ENCODE data around the gene FAM117A. TPM values are rescaled to one million over a fixed set of nuclear protein-coding genes. Genes with fewer than 3 reads are reported as not detected.
A peak's percentile ranks its signal among the peaks of the same experiment; 100 is the strongest.
"Not testable (repeated sequence)": the region's sequence is repeated elsewhere in the genome, so short reads cannot be mapped to it uniquely, and the experiment has no call there.

The FAM117A gene
- total RNA-seq, 1 experiment from 2014 or later: 10.1 TPM

GRCh38 chr17:49676276-49676868 is 87.6 kb downstream of the FAM117A start:
- CTCF ChIA-PET: no interaction called here
- peak; percentile 25 for DNase-seq (ENCODE audit: low spot score)
- Histone ChIP-seq H3K9me3 (ENCODE audit: low read depth, low read length, poor library complexity, severe bottlenecking) (no peaks in the 10 kb centered on the region), H3K27ac (ENCODE audit: low read depth, low read length, poor library complexity, severe bottlenecking) (peak overlapping the region; percentile 92), H3K4me3 (ENCODE audit: low read depth, low read length, poor library complexity, severe bottlenecking) (peak overlapping the region; percentile 73), H3K4me1 (ENCODE audit: insufficient read depth, low read length, poor library complexity, severe bottlenecking) (peaks cover 14% of the 10 kb centered on the region), H3K36me3 (ENCODE audit: insufficient read depth, low read length, poor library complexity, severe bottlenecking) (no peaks in the 10 kb centered on the region), H3K27me3 (replicated peaks; ENCODE audit: insufficient read depth, low read depth, low read length, poor library complexity) (no peaks in the 10 kb centered on the region)
- no TSS peak for BruUV-seq (replicated peaks)
- intact Hi-C loops (cut with micrococcal nuclease; ENCODE audit: unreplicated experiment): no loop called here
- POLR2A ChIA-PET (ENCODE audit: low non-redundant PET): no interaction called here
- no peak for TF ChIP-seq EZH2 (IDR thresholded peaks at IDR 0.05; ENCODE audit: borderline replicate concordance, low read depth, low read length, poor library complexity, severe bottlenecking)
- no peak for TF ChIP-seq CTCF (conservative IDR thresholded peaks at IDR 0.05; ENCODE audit: low read depth, low read length)

DNA sequence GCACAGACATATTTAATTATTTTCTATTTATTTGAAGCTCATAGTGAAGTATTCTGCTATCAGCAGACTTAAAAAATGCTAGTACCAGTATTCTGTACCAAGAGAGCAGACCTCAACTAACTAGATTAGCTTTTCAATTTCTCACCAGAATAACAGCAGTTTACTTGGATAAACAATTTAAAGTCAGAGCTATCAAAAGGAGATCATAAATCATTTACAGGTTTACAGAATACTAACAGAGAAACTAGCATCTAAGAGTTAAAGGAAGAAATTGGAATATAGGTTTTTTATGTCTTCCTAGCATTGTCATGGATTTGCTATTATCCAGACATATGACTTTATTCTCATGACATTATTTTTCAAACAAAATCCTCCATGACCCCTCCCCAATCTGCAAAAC is 89.4 kb downstream of the FAM117A start:
- TF ChIP-seq CTCF (conservative IDR thresholded peaks at IDR 0.05; ENCODE audit: low read depth, low read length) (no peak), EZH2 (IDR thresholded peaks at IDR 0.05; ENCODE audit: borderline replicate concordance, low read depth, low read length, poor library complexity, severe bottlenecking) (no peak)
- no TSS peak for BruUV-seq (replicated peaks)
- no peak for DNase-seq (ENCODE audit: low spot score)
- H3K4me3 ChIP-seq (ENCODE audit: low read depth, low read length, poor library complexity, severe bottlenecking): no peak overlapping the region
- H3K27me3 ChIP-seq (replicated peaks; ENCODE audit: insufficient read depth, low read depth, low read length, poor library complexity): no peaks in the 10 kb centered on the region
- no peak overlapping the region for H3K27ac ChIP-seq (ENCODE audit: low read depth, low read length, poor library complexity, severe bottlenecking)
- intact Hi-C loops (cut with micrococcal nuclease; ENCODE audit: unreplicated experiment): no loop called here
- H3K9me3 ChIP-seq (ENCODE audit: low read depth, low read length, poor library complexity, severe bottlenecking): no peaks in the 10 kb centered on the region
- H3K36me3 ChIP-seq (ENCODE audit: insufficient read depth, low read length, poor library complexity, severe bottlenecking): no peaks in the 10 kb centered on the region
- POLR2A ChIA-PET (ENCODE audit: low non-redundant PET): no interaction called here
- H3K4me1 ChIP-seq (ENCODE audit: insufficient read depth, low read length, poor library complexity, severe bottlenecking): peaks cover 14% of the 10 kb centered on the region
- CTCF ChIA-PET: no interaction called here

DNA sequence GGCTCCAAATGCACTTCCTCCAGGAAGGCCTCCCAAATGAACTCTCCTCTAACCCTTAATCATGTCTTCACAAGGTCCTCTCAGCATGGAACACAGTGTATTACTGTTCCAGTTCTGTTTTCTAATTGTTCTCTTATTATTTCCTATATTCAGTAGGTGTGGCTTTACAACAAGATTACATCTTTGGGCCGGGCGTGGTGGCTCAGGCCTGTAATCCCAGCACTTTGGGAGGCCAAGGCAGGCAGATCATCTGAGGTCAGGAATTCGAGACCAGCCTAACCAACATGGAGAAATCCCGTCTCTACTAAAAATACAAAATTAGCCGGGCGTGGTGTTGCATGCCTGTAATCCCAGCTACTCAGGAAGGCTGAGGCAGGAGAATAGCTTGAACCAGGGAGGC is 90.3 kb downstream of the FAM117A start:
- CTCF ChIA-PET; POLR2A ChIA-PET (ENCODE audit: low non-redundant PET); H3K4me3 ChIP-seq (ENCODE audit: low read depth, low read length, poor library complexity, severe bottlenecking); intact Hi-C loops (cut with micrococcal nuclease; ENCODE audit: unreplicated experiment); H3K36me3 ChIP-seq (ENCODE audit: insufficient read depth, low read length, poor library complexity, severe bottlenecking); BruUV-seq (replicated peaks); H3K27me3 ChIP-seq (replicated peaks; ENCODE audit: insufficient read depth, low read depth, low read length, poor library complexity); H3K9me3 ChIP-seq (ENCODE audit: low read depth, low read length, poor library complexity, severe bottlenecking); DNase-seq (ENCODE audit: low spot score); H3K27ac ChIP-seq (ENCODE audit: low read depth, low read length, poor library complexity, severe bottlenecking): not testable (repeated sequence)
- H3K4me1 ChIP-seq (ENCODE audit: insufficient read depth, low read length, poor library complexity, severe bottlenecking): peaks cover 14% of the 10 kb centered on the region

DNA sequence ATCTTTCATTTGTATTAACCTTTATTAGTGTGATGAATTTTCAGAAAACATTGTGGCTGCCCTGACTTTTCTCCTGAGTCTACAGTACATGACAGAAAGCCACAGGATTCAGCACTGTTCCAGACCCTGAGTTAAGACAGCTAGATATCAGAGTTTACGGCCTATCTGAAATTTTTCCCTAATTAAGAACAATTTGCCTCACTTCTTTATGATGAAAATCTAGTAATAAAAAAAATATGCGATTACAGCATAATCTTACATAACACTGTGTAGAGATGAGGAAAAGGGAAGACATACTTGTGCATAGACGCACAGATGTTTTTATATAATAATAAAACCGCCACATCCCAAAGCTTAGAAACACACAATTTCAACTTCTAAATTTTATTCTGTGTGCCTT is 93.3 kb downstream of the FAM117A start:
- ChIA-PET POLR2A (ENCODE audit: low non-redundant PET) (no interaction called here), CTCF (no interaction called here)
- TF ChIP-seq EZH2 (IDR thresholded peaks at IDR 0.05; ENCODE audit: borderline replicate concordance, low read depth, low read length, poor library complexity, severe bottlenecking): no peak
- no peak for TF ChIP-seq CTCF (conservative IDR thresholded peaks at IDR 0.05; ENCODE audit: low read depth, low read length)
- no peak for DNase-seq (ENCODE audit: low spot score)
- Histone ChIP-seq H3K4me3 (ENCODE audit: low read depth, low read length, poor library complexity, severe bottlenecking) (no peak overlapping the region), H3K36me3 (ENCODE audit: insufficient read depth, low read length, poor library complexity, severe bottlenecking) (no peaks in the 10 kb centered on the region), H3K27me3 (replicated peaks; ENCODE audit: insufficient read depth, low read depth, low read length, poor library complexity) (no peaks in the 10 kb centered on the region), H3K27ac (ENCODE audit: low read depth, low read length, poor library complexity, severe bottlenecking) (no peak overlapping the region), H3K9me3 (ENCODE audit: low read depth, low read length, poor library complexity, severe bottlenecking) (no peaks in the 10 kb centered on the region), H3K4me1 (ENCODE audit: insufficient read depth, low read length, poor library complexity, severe bottlenecking) (peaks cover 5% of the 10 kb centered on the region)
- no TSS peak for BruUV-seq (replicated peaks)
- intact Hi-C loops (cut with micrococcal nuclease; ENCODE audit: unreplicated experiment): no loop called here
